ENCODE measurements around the gene IQUB.
"Not testable (repeated sequence)": the region's sequence is repeated elsewhere in the genome, so short reads cannot be mapped to it uniquely, and the experiment has no call there.

The IQUB gene

GRCh38 chr7:123539871-123540270 lies 5.5 kb upstream of the IQUB start:
- no peak for DNase-seq (ENCODE audit: low read depth)

DNA sequence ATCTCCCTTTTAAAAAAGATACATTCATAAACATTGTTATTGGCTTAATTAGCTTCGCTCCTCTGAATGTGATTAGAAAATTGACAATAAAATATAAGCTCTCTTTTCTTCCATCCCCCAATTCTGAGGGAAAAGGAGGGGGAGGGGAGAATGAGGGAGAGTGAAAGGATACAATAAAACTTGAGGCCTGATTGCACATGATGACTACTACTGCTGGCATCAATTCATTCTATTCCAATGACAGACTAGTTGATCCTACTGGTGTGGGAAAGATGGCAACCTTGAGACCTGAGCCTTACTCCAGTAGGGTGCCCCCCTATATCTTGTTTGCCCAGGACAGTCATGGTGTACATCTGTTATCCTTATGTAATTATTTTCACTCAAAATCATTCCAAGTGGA lies 4.5 kb upstream of the IQUB start:
- no peak for DNase-seq (ENCODE audit: low read depth)

DNA sequence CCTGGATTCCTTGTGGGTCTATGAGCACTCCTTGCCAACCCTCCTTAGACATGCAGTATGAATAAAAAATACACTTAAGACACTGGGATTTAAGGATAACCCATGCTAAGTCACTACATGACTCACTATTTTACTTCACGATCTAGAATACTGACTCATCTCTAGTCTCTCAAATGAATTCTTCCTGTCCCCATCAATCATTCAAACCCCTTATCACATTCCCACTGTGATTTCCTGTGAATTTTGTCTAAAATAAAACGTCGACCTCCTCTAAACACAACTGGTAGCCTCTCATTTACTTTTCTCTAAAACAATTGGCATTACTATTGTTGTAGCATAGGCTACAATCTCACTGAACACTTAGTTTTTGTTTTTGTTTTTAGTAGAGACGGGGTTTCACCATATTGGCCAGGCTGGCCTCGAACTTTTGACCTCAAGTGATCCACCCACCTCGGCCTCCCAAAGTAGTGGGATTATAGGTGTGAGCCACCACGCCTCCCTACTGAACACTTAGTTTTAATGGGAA lies 3.9 kb upstream of the IQUB start:
- DNase-seq (ENCODE audit: low read depth): peak; percentile 89

GRCh38 chr7:123537026-123537642 lies 2.7 kb upstream of the IQUB start:
- peak; percentile 50 for DNase-seq (ENCODE audit: low read depth)

GRCh38 chr7:123535517-123535916 lies 1.1 kb upstream of the IQUB start:
- DNase-seq (ENCODE audit: low read depth): no peak

GRCh38 chr7:123533929-123534382 lies 439 bp downstream of the IQUB start:
- no peak for DNase-seq (ENCODE audit: low read depth)

GRCh38 chr7:123533553-123533917 lies 860 bp downstream of the IQUB start:
- no peak for DNase-seq (ENCODE audit: low read depth)

DNA sequence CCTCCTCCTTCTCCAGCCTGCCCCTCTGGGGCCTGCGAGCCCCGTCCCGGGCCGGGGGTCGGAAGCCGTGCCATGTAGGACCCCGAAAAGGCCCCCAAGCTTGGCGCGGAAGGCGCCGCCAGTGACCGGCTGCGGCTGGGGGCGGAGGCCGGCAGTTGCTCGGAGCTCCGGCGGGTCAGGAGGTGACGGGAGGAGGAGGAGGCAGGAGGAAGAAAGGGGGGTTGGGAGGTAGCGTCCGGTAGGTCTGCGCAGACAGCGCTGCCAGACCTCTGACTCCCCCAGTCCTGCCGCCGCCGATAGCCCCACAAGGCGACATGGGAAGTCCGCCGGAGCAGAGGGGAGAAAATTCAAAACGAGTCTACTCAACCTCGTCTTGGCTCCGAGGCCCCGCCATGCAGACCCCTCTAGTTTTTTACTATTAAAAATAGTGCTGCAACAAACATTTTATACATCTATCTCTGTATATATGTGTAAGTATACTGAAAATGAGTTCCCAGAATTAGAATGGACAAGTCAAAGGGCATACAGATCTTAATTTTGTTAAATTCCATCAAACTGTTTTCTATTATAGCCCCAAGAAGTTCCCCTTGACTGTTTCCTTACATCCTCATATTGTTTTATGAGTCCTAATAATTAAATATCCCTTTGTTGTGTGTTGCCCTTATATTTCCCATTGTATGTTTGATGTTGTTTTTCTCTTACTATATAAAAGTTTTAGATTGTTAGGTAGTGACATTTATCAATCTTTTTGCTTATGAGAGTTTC lies 1.4 kb downstream of the IQUB start:
- not testable (repeated sequence) for DNase-seq (ENCODE audit: low read depth)

- not testable (repeated sequence) for DNase-seq (ENCODE audit: low read depth)
Observed at GRCh38 chr7:123532343-123532742, 2.1 kb downstream of the IQUB start.

GRCh38 chr7:123530035-123530591 lies 4.3 kb downstream of the IQUB start:
- not testable (repeated sequence) for DNase-seq (ENCODE audit: low read depth)

GRCh38 chr7:123528265-123528664 lies 6.1 kb downstream of the IQUB start:
- no peak for DNase-seq (ENCODE audit: low read depth)

DNA sequence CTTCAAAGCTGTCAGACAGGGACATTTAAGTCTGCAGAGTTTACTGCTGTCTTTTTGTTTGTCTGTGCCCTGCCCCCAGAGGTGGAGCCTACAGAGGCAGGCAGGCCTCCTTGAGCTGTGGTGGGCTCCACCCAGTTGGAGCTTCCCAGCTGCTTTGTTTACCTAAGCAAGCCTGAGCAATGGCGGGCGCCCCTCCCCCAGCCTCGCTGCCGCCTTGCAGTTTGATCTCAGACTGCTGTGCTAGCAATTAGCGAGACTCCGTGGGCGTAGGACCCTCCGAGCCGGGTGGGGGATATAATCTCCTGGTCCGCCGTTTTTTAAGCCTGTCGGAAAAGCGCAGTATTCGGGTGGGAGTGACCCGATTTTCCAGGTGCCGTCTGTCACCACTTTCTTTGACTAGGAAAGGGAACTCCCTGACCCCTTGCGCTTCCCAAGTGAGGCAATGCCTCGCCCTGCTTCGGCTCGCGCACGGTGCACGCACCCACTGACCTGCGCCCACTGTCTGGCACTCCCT lies 6.6 kb downstream of the IQUB start:
- DNase-seq (ENCODE audit: low read depth): not testable (repeated sequence)

- not testable (repeated sequence) for DNase-seq (ENCODE audit: low read depth)
Observed at GRCh38 chr7:123526533-123526932, 7.9 kb downstream of the IQUB start.

- peak; percentile 21 for DNase-seq (ENCODE audit: low read depth)
Observed at GRCh38 chr7:123522066-123522465, 12.3 kb downstream of the IQUB start.

DNA sequence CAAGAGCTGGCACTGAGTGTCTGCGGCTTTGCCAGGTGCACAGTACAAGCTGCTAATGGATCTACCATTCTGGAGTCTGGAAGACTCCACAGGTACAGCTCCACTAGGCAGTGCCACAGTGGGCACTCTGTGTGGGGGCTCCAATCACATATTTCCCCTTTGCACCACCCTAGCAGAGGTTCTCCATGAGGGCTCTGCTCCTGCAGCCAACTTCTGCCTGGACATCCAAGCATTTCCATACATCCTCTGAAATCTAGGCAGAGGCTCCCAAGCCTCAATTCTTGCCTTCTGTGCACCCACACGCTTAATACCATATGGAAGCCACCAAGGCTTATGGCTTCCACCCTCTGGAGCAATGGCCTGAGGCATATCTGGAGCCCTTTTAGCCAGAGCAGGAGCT lies 29.2 kb downstream of the IQUB start:
- no peak for DNase-seq (ENCODE audit: low read depth)

DNA sequence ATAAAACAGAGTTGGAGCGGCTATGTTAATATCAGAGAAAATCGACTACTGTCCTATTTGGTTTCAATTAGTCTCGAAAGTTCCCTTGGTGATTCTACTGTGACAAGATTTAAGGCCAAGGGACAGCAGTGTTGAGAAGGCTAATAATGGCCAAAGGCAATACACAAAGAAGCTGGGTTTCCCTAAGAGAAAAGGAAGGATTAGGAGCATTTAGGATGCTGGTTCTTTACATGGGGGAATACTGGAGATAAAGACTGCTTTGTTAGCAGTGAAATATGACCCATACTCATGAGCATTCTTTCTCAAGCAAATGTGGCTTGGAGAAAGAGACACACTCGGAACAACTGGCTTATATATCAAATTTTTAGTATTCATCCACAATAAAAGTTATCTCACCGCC lies 32.2 kb downstream of the IQUB start:
- no peak for DNase-seq (ENCODE audit: low read depth)

DNA sequence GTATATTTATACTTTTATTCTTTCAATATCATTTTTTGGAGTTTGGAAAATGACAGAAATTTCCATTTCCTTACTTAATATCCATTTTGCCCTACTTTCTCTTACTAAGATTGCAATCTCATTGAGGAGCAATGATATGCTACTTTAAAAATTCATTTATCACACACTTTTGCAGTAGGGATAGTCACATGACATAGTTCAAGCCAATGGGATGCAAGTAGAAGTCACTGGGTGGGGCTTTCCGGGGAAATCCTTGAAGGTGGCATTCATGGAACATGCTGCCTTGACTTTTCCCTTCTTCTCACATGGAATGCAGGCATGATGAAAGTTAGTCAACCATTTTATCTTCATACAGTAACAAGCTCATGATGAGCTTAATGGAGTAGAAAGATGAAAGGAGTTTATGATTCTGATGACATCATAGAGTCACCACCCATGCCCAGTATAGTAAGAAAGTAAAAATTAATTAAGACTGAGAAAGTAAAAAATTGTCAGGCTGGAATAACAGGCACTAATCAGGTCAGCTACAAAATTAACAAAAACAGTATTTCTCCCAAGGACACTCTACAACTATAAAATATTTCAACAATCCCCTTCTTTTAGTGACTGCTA lies 33.4 kb downstream of the IQUB start:
- DNase-seq (ENCODE audit: low read depth): no peak

DNA sequence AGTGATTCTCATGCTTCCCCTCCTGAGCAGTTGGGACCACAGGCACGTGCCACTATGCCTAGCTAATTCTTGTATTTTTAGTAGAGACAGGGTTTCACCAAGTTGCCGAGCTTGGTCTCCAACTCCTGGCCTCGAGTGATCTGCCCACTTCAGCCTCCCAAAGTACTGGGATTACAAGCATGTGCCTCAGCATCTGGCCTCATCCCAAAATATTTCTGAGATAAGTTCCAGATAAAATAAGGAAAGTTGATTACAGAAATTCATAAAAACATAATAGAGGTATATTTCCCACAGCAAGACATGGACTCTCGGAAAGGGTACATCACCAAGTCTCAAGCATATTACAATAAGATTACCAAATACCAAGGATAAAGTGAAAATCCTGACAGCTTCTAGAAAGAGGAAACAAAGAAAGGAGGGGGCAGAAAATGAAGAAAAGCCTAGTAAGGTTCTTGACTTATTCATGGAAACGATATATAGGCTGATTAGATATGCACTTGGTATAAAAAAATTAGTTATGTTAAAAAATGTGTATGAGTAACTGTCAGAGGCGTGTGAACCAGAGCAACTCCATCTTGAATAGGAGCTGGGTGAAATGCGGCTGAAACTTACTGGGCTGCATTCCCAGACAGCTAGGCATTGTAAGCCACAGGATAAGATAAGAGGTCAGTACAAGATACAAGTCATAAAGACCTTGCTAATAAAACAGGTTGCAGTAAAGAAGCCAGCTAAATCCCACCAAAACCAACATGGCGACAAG lies 35.0 kb downstream of the IQUB start:
- DNase-seq (ENCODE audit: low read depth): peak; percentile 16

DNA sequence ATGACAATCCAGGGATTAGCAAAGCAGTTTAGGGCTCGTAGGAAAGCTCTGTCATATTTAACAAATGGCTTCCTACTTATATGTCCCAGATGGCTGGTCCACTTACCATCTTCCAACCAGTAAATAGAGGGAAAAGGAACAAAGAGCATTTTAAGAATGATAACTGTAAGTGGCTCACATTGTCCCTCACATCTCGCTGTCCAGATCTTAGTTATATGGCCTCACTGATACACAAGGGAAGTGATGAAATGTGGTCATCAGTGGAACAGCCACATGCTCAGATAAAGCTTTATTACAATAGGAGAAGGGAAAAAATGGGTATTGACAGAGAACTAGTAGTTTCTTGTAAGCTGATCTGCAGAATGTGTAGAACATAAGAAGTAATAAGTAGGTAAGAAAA lies 35.8 kb downstream of the IQUB start:
- no peak for DNase-seq (ENCODE audit: low read depth)

- no peak for DNase-seq (ENCODE audit: low read depth)
Observed at GRCh38 chr7:123498031-123498430, 36.4 kb downstream of the IQUB start.

DNA sequence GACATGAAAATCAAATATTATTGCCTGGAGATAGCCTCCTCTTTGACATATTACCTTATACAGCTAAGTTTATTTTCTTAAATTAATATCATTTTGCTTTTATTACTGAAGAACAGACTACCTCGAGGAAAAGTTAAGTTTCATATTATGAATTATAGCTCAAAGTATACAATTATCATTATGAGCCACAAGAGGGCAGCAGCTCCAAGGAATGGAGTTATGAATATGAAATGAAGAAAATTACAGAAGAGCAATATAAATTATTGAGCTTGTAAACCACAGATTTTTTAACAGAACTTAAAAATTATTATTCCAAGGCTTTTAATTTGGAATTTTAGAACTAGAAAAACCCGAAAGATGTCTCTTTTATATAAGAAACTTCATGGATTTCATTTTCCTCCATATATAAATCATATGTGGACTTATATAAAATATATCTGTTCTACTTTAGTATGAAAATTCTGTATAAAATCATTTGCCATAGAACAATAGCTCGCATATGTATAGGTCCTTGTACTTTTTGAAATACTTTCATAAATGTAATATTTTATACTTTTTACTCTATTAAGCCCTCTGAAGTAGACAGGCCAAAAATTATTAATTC lies 40.1 kb downstream of the IQUB start:
- peak; percentile 41 for DNase-seq (ENCODE audit: low read depth)
